HG03565 (cell line): ENCODE data around the gene NR2C2.

ENCODE experiments used
- ATAC-seq: cut with Tn5 transposase; IDR thresholded peaks from one replicate; pipeline ENCODE4 v1.9.1; 2021; ENCODE audit warnings: mild to moderate bottlenecking, moderate library complexity; ENCODE audit not compliant: unreplicated experiment

The NR2C2 gene

DNA sequence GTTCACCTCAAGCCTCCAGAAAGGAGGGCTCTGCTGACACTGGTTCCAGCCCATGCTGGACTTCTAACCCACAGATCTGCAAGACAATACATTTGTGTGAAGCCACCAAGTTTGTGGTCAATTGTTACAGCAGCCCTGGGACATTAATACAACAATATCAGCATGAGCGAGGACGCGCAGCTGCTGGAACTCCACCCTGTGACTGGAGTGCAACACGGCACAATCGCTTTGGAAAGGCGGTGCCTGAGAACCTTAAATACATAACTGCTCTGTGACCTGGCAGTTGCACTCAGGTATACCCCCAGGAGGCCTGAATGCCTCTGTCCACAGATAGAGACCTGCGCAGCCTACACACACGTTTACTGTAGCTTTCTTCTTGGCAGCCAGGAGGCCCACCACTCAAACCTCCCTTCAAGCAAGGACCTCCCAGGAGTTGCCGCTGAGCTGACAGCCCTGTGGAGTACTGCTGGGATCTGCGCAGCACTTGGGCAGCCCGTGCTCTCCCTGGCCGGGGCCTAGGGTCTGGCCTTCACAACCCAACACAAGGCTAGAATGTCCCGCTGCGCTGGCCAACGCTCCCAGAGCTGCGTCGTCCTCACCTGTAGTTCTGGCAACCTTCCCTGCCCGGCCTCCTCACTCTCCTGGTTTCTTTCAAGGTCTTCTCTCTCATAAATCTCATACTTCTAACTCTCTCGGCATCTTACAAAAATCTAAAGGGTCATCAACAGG, 109.5 kb downstream of the NR2C2 start:
- ATAC-seq, result no peak

DNA sequence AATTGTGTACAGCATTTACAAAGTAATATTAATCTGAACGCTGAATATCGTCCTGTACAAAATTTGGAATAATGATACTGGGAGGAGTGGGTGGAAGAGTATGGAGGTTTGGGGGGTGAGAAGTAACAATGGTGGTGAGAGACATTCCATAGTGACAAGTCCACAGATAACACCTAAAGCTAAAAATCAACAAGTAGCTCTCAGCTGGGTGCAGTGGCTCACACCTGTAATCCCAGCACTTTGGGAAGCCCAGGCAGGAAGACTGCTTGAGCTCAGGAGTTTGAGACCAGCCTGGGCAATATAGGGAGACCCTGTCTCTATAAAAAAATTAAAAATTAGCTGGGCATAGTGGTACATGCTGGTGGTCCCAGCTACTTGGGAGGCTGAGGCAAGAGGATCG, 112.6 kb downstream of the NR2C2 start:
- ATAC-seq, result no peak

DNA sequence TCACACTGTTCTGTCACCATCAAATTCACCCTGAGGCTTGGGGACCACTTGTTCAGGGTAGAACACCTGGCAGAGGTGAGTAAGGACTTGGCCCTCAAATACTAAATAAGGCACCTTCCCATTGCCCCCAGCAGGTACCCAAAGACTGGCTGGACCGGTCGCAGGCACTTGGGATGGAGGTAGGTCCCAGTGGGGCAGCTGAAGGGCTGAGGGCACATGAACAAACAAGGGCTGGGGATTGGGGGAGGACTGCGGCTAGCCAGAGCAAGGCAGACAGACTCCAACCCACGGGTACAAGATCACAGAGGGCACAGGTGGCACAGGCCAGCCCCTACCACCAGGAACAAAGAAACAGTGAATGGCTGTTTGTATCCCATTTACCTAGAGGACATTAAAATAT, 115.9 kb downstream of the NR2C2 start:
- no peak for ATAC-seq

DNA sequence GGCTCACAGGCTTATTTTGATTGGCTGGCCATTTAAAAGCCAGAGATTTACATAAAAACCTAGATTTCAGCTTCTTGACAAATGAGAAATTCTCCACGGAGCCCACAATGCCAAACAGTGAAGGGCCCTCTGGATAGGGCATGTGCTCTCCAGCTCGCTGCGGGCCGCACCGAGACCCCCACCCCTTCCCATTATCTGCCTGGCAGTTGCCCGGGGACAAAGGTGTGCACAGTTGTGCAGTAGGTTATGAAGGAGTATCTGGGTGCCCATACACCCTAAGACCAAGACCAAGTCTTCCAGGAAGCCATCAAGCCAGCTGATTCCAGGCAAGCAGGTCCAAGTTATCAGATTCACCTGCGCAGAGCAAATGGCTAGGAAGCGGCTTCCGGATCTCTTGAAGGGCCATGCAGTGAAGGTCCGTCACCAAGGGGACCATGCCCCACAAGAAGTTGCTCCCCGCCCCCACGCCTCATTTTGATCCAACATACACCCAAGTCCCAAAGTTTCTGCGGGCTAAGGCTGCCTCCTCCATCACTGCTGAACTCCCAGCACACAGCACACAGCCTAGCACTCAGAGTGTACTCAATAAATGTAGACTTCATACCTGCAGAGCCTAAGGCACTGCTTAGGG, 116.4 kb downstream of the NR2C2 start:
- no peak for ATAC-seq

DNA sequence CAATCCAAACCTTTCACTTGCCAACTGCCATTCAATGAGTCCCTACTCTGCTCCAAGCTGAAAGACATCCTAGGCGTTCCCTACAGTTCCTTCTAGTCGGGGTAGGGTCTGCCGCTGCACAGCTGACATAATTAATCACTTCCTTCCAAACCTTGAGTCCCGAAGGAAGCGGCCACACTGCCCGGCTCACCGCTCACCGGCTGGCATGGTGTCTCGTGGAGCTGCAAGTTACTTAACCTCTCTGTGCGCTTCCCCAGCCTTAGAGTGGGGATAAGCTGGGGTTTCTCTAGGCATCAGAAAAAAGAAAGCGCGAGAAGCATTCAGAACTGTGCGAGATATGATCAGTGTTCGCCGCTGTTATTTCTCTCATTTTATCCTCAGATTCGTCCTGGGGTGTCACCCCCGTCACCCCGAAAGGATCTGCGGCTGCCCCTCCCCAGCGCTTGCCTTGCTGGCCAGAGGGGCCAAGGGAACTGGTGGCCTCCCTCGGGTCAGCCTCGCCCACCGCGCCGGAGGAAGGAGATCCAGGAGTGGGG, 117.0 kb downstream of the NR2C2 start:
- ATAC-seq, result peak; percentile 3

DNA sequence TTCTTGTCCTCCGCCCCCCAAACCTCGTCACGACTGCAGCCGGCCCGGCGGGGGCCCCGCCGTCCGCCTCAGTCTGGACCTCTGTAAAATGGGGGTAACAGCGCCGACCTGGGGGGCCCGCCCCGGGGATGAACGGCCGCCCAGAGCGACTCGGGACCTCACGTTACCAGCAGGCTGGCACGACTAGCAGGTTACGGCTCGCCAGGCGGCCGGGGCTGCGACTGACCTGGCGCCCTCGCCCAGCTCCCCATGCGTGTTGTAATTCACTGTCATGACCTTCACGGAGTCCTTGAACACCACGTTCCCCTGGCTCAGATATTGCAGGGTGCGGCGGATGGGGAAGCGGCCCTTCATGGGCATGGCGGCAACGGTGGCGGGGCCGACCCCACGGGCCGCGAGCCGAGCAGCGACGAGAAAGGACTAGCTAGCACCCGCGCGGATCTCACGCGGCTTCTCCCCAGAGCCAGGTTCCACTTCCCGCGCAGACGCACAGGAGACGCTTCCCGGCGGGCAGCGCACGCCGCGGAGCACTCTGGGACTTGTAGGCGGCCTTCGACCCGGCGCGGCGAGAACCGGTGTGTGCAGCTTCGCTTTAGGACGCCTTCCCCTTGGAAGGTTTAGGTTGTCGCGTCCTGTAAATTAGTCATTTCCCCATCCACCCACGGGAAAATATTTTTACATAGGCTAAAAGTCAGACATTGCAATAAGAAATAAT, 117.6 kb downstream of the NR2C2 start, which contains the start of gene MRPS25:
MRPS25 (minus strand) TSS at position 481 of the 715 bp plus-strand sequence; CDS start at position 360, 121 bp downstream.
- peak; percentile 85 for ATAC-seq

DNA sequence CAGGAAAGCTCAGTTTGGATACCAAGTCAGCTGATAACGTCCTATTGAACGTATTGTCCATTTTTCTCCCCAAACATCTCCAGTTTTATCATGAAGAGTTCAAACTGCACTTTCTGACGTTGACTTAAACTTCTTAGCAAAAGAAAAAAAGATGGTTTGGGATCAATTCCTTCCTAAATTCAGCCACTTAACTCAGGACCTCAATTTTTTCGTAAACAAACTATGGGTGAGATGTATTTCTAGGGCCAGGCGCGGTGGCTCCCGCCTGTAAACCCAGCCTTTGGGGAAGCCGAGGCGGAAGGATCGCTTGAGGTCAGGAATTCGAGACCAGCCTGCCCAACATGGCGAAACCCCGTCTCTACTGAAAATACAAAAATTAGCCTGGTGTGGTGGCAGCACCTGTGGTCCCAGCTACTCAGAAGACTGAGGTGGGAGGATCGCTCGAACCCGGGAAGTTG, 118.2 kb downstream of the NR2C2 start:
- ATAC-seq, result no peak

DNA sequence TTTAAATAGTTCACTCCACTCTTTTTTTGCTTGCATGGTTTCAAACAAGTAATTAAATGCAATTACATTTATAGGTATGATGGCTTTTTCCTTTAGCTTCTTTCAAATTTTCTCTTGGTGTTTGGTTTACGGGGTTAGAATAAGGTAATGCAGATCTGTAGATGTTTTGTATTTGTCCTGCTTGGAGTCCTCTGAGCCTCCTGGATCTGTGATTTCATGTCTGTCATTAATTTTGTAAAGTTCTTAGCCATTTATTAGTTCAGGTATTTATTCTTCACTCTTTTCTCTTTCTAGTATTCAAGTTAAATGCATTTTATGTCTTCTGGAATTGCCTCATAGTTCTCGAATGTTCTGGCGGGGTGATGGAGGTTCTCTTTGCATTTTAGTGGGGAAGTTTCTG, 119.1 kb downstream of the NR2C2 start:
- no peak for ATAC-seq

DNA sequence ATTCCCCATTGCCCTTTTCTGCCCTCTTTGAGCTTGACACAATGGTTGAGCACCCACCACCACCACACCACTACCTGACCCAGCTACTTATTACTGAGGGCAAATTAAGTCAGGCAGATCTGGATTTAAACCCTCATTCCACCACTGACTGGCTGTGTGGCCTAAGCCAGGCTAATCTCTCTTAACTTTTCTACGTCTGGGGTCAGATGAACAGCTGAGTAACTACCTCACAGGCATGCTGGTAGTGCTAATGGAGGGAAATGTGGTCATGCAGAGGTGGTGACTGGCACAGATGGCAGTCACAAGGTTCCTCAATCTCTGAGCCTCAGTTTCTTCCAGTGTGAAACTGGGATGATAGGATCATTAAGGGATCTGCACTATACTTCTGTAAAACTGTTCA, 122.1 kb downstream of the NR2C2 start:
- ATAC-seq, result no peak

DNA sequence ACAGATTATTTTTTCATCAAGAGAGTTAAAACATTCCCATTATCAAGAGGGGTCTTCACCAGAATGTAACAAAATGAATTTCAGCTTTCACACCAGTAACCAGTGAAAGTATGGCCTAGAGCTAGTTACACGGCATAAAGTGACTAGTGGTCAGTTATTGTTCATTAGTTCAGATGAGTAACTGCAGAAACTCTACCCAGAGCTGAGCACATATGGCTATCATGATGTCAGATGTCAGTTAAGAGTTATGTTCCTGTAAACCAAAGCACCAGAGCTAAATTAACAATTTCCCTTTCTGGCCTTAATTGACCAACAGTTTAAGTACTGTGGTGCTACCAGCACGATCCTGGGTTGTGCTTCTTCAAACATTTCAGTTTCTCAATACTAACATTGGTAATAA, 124.3 kb downstream of the NR2C2 start:
- ATAC-seq, result no peak

DNA sequence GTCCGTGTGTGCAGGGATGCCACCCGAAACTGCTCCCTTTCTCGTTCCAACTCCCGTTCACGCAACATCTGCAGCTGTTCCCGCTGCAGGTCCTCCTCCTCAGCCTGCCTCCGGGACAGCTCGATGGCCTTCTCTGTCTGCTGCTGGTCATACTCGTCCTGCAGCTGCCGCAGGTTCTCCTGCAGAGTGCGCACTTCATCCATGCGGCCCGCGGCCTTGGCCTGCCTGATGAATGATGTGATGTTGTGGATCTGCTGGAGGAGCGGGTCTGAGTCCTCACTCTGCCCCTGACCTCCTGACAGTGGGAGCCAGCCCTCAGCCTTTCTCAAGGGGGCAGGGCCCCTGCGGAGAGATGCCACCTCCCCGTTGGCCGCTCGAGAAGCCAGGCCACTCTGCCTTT, 127.1 kb downstream of the NR2C2 start:
- ATAC-seq, result no peak

DNA sequence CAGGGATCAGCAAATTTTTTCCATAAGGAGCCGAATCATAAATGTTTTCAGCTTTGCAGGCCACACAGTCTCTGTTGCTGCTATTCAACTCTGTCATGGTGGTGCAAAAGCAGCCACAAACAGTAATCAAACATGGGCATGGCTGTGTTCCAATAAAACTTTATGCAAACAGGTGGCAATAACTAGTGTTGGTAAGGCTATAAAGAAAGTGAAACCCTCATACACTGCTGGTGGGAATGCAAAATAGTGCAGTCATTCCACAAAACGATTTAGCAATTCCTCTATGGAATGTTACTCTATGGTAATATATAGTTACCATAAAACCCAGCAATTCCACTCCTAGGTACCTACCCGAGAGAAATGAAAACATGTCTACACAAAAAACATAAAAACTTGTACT, 131.7 kb downstream of the NR2C2 start:
- ATAC-seq, result no peak

DNA sequence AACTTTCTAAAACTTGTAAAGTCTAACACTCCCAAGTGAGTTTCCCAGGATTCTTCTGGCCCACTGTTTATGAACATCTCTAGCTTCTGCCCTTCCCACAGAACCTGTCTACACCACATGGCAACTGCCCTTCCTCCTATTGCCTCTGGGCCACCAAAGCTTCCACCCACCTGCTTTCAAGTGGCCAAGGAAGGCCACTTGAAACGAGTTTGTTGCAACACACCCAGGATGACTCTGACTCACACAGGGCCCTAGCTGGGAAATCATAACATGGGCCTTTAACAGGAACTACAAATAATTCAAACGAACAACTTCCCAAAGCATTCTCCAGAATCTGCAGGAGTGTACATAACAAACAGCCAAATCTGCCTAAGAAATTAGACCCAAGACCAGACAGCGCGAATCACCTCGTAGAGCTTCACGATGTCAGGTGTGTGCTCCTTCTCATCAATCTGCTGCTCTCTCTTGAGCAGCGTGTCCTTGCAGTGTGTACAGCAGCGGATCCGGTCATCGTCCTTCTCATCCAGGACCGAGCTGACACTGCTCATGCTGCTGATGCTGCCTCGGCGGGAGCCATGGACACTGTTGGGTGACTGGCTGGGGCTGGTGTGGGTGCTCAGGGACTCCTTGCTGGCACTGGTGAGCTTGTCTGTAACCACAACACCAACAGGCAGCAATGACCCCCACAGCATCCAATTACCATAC, 134.7 kb downstream of the NR2C2 start:
- no peak for ATAC-seq

DNA sequence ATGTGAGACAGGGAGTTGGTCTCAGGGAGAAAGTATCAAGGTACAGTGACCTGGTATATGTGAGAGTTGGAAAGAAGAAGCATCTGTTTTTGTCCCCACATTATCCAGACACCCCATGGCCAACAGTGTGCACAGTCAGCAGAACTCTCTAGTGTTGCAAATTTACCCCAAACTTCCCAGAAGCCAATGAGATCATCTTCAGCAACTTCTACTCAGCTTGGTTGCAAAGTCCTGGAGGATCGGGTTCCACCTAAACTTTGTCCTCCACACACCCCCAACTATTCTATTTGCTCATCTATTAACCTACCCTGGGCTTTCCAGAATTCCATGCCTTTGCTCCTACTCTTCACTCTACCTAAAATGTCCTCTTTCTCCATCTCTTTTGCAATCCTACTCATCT, 135.9 kb downstream of the NR2C2 start:
- no peak for ATAC-seq

DNA sequence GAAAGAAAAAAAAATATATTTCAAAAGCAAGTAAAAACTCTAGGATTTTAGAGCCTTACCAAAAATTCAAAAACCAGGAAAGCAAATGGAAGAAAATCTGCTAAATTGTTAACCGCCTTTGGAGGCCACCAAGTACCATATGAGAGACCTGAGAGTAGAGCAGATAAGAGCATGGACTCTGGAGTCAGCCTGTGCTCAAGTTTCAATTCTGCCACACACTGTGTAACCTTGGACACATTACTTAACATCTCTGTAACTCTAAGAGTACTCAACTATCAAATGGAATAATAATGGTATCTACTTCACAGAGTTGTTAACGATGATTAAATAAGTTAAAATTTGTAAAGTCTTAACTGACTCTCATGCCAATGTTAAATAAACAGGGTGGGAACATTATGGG, 138.9 kb downstream of the NR2C2 start:
- ATAC-seq, result no peak

DNA sequence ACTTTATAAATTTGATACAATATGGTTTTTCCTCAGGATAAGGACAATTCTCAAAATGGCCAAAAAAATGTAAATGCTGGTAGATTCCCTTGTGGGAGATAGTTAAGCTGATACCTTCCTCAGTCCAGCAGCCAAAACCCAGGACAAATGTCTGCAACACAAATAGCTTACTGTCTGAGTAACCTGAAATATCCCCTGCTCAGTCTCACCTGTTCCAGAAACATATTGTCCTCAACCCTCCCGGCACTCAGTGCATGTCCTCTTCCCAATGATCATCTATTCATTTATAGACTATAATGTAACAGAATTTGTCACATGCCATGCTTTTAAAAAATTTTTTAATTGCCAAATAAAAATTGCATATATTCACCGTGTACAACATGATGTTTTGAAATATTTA, 139.3 kb downstream of the NR2C2 start:
- ATAC-seq, result no peak

DNA sequence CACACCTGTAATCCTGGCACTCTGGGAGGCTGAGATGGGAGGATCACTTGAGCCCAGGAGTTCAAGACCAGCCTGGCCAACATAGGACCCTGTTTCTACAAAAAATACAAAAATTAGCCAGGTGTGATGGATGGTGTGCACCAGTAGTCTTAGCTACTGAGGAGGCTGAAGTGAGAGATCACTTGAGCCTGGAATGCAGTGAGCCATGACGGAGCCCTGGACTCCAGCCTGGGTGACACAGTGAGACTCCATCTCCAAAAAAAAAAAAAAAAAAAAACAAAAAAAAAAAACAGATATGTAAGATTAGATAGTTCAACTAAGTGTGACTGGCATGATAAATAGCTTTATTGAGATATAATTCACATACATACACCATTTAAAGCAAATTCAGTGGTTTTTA, 141.8 kb downstream of the NR2C2 start:
- no peak for ATAC-seq

DNA sequence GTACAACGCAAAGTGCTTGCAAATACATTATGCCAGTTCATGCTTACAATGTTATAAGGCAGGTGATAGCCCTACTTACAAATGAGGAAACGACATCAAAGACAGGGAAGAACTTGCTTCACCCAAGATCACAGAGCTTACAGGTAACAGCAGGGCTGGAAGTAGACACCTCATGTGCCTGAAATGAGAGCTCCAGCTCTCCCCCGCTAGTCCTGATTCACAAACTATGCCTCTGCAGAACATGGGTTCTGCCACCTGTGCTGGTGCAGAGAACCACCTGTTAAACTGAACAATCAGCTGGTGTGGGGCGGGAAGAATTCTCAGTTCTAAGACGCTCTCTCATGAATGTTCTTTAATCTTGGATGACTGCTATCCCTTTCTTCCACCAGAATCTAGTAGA, 144.2 kb downstream of the NR2C2 start:
- no peak for ATAC-seq

DNA sequence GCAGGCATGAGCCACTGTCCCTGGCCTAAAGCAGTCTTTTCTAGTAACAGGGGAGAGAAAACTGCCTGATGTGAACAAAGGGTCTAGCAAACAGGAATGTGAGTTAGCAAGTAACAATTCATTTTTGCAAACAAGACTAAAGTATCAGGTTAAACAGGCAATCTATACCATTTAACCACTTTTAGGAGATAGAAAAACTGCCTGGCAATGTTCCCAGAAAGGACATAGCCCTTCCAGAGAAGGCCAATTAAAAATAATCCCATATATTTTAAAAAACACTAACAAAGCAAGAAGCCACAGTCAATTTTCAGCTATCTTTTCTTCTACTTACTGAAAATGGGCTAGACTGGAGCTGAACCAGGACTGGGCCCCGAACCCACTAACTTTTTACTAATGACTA, 145.3 kb downstream of the NR2C2 start:
- ATAC-seq, result no peak

DNA sequence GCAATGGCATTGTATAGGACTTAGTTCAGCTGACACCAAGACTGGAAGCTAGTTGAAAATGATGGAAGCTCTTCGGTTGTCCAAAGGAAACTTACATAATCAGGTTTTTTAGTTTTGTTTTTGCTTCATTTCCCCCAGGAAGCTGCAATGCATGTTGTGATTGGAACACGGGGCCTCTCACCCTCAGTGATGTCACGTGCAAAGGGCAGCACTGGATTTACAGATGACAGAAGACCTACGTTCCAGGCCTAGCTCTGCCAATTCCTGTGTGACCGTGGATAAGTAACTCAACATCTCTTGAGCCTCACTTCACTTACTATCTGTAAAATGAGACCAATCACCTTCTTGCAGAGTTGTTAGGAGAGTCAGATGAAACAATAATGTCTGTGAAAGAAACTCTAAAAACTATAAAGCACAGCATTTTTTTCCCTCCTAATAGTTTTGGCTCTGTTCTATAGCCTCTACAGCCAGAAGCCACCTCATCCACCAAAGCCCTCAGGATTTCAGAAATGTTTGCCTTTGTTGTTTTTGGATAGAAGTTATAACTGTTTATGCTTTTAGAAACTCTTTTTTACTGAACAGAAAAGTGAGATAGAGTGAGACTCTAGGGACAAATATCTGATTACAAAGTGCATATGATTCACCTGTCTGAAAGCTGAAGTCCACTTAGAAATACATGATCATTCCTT, 146.9 kb downstream of the NR2C2 start:
- ATAC-seq, result no peak

DNA sequence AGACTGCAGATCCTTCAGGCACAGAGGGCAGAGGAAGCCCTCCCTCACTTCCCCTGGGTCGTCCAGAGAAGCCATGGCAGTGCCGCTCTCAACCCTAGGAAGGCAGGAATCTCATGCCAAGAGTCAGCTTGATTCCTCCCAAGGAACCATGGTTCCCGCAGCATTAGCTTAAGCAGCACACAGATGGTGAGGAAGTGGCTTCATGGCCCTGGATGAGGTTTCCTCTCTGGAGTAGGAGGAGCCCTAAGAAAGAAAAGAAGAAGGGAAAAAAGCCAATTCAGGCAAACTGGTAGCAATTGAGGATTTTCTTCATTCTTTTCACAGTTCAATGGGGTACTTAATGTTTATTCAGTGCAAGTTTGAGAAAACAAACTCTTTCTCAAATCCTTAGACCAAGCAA, 148.7 kb downstream of the NR2C2 start:
- ATAC-seq, result no peak
